AG09309 (cell line): Measurements from ENCODE around the gene AFM.

ENCODE experiments used
- DNase-seq: peaks from one replicate; pipeline ENCODE4 v3.0.0-alpha.2; 2010; ENCODE audit warnings: low read depth
- H3K4me3 ChIP-seq: 2 replicates; pipeline ENCODE4 v1.5.1; 2011; ENCODE audit warnings: mild to moderate bottlenecking, low read depth, low read length, moderate library complexity; ENCODE audit not compliant: control insufficient read depth
- TF ChIP-seq, protein P1 (sequence below): IDR thresholded peaks from 2 replicates; pipeline ENCODE4 v1.5.1; 2011; ENCODE audit warnings: mild to moderate bottlenecking, low read depth, low read length, inconsistent platforms; ENCODE audit not compliant: insufficient read depth, control insufficient read depth; ENCODE audit errors: missing control alignments

AFM gene

DNA sequence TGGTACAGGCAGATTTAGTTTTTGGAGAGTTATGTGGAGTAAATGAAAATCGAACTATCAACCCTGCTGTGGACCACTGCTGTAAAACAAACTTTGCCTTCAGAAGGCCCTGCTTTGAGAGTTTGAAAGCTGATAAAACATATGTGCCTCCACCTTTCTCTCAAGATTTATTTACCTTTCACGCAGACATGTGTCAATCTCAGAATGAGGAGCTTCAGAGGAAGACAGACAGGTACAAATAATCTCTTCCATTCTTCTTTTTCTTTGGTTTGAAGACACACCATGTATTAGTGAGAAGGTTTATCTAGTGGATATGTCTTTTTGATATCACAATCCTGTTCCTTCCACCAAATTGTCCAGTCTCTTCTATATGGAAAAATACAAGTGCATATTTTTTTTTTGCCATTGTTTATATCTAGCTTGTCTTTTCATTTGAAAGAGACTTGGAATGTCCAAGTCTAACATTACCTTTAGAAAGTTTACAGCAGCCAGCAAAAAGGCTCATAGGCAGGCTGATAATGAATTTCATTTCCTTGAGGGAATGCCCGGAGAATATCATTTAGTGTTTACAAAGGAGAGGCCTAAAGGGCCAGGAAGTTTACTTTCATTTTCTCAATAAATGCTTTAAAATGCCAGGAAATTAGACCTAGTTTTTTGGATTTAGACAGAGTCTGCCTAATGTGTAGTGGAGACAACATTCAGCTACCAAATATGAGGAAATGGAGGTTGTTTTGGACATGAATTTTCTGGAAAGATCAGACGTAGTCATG lies 18.6 kb downstream of the AFM start:
- H3K4me3 ChIP-seq = no peak overlapping the region
- TF ChIP-seq, protein P1, sequence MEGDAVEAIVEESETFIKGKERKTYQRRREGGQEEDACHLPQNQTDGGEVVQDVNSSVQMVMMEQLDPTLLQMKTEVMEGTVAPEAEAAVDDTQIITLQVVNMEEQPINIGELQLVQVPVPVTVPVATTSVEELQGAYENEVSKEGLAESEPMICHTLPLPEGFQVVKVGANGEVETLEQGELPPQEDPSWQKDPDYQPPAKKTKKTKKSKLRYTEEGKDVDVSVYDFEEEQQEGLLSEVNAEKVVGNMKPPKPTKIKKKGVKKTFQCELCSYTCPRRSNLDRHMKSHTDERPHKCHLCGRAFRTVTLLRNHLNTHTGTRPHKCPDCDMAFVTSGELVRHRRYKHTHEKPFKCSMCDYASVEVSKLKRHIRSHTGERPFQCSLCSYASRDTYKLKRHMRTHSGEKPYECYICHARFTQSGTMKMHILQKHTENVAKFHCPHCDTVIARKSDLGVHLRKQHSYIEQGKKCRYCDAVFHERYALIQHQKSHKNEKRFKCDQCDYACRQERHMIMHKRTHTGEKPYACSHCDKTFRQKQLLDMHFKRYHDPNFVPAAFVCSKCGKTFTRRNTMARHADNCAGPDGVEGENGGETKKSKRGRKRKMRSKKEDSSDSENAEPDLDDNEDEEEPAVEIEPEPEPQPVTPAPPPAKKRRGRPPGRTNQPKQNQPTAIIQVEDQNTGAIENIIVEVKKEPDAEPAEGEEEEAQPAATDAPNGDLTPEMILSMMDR = no peak
- DNase-seq = no peak

DNA sequence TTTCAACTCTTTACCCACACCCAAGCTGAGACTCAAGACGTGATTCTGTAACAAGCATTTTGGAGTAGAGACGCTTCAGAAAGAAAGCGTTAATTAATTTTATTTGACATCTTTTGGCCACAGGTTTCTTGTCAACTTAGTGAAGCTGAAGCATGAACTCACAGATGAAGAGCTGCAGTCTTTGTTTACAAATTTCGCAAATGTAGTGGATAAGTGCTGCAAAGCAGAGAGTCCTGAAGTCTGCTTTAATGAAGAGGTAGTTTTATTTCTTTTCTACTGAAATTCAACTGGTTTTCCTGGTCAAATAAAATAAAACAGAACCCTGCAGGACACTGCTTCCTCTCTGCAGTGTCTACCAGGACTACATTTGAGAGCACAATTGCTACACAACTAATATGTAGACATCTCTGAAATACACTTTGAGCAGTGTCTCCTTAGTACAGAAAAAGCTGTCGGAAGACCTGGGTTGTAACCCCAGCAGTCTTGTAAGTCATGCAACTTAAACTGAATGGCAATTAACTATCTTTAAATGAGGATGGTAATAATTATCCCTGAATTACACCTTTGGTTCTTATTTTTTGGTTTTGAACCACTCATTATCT lies 20.2 kb downstream of the AFM start:
- TF ChIP-seq, protein P1 = no peak
- no peak overlapping the region for H3K4me3 ChIP-seq
- no peak for DNase-seq

DNA sequence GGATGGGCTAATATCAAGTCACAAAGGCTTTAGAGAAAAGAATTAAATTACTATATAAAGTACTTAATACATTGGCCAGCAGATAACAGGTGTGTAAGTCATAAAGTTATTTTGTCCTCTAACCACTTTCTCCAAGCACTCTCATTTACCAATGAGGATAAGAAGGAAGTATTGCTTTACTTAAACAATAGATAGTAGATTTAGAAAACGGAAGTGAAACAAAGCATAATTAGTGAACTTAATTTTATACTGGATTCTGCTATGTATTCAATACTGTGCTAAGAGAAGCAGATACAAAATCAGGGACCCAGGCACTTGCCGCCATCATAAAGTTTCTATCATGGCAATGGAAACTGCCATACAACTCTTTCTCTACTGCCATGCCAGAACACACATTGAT lies 24.0 kb downstream of the AFM start:
- TF ChIP-seq, protein P1 = no peak
- H3K4me3 ChIP-seq = no peak overlapping the region
- DNase-seq = no peak

DNA sequence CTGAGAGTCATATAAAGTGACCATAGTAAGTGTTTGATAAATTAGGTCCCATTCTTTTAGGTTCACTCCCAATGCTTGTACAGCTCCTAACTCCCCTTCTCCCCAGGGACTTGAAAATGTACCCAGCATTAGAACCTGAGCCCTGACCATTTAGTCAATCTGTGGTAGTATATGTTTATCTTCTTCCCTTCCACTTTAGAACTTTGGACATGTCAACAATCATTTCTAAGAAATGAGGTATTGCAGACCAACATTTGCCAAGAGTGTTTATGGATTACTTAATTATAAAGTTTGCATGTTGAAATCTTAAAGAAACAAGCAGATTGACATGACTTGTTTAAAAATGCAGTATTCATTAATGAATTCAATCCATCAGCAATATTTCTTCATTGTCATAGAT lies 26.0 kb downstream of the AFM start:
- no peak for DNase-seq
- no peak overlapping the region for H3K4me3 ChIP-seq
- TF ChIP-seq, protein P1 = no peak

DNA sequence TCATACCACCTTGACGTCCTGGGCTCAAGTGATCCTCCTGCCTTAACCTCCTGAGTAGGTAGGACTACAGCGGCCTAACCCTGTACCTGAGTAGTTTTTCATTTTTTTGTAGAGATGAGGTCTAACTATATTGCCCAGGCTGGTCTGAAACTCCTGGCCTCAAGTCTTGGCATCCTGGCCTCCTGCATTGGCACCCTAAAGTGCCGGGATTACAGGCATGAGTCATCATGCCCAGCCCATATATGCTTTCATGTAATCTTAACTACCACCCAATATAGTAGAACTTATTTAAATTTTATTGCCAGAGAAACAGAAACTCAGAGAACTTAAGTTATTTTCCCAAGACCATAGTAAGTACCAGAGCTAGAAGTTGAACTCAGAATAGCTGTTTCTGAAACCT lies 27.1 kb downstream of the AFM start:
- TF ChIP-seq, protein P1 = no peak
- DNase-seq = no peak
- H3K4me3 ChIP-seq = no peak overlapping the region

DNA sequence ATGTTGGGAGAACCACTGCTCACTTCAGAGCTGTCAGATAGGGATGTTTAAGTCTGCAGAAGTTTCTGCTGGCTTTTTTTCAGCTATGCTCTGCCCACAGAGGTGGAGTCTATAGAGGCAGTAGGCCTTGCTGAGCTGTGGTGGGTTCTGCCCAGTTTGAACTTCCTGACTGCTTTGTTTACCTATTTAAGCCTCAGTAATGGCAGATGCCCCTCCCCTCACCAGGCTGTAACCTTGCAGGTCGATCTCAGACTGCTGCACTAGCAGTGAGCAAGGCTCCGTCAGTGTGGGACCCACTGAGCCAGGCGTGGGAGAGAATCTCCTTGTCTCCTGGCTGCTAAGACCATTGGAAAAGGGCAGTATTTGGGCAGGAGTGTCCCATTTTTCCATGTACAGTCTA lies 36.8 kb downstream of the AFM start:
- no peak for DNase-seq
- TF ChIP-seq, protein P1 = no peak
- no peak overlapping the region for H3K4me3 ChIP-seq
